SK-N-SH treated with all-trans-retinoic acid at 6 μM for 48 hours (cell line): ENCODE measurements around the gene HOXC9.

ENCODE experiments used
- ATAC-seq: fragments of 200-7000 bp; cut with Tn5 transposase; 3 replicates; pipeline ENCODE4 v1.9.1; 2020; ENCODE audit warnings: mild to moderate bottlenecking, moderate library complexity
- ARNTL ChIP-seq: fragments of 450-650 bp; formaldehyde crosslinking; IDR thresholded peaks from 2 replicates; pipeline ENCODE4 v1.5.0; 2020; ENCODE audit warnings: low read depth, mild to moderate bottlenecking, moderate library complexity, borderline replicate concordance
- BACH2 ChIP-seq: fragments of 250-450 bp; sonication (Bioruptor Pico); IDR thresholded peaks from 2 replicates; pipeline ENCODE4 v1.9.0; 2021; ENCODE audit warnings: mild to moderate bottlenecking, borderline replicate concordance
- CSDC2 ChIP-seq: fragments of 250-450 bp; sonication (Bioruptor Pico); IDR thresholded peaks from 2 replicates; pipeline ENCODE4 v1.5.0; 2020; ENCODE audit warnings: mild to moderate bottlenecking, moderate library complexity
- ESRRG ChIP-seq: fragments of 250-450 bp; sonication (Bioruptor Pico); IDR thresholded peaks from 2 replicates; pipeline ENCODE4 v1.6.1; 2021; ENCODE audit warnings: mild to moderate bottlenecking
- GLIS3 ChIP-seq: fragments of 250-450 bp; sonication (Bioruptor Pico); IDR thresholded peaks from 2 replicates; pipeline ENCODE4 v1.5.0; 2020; ENCODE audit warnings: mild to moderate bottlenecking, moderate library complexity
- ISL1 ChIP-seq: fragments of 250-450 bp; sonication (Bioruptor Pico); IDR thresholded peaks from 2 replicates; pipeline ENCODE4 v2.1.2; 2022; ENCODE audit warnings: mild to moderate bottlenecking, moderate library complexity
- OSR1 ChIP-seq: fragments of 250-450 bp; sonication (Bioruptor Pico); IDR thresholded peaks from 2 replicates; pipeline ENCODE4 v1.8.0; 2022; ENCODE audit warnings: moderate library complexity, mild to moderate bottlenecking, inconsistent platforms
- PATZ1 ChIP-seq: fragments of 250-450 bp; sonication (Bioruptor Pico); IDR thresholded peaks from 2 replicates; pipeline ENCODE4 v1.8.0; 2020; ENCODE audit warnings: mild to moderate bottlenecking, moderate library complexity, borderline replicate concordance
- POU6F1 ChIP-seq: fragments of 250-450 bp; sonication (Bioruptor Pico); IDR thresholded peaks from 2 replicates; pipeline ENCODE4 v1.8.0; 2021; ENCODE audit warnings: low read depth, mild to moderate bottlenecking, moderate library complexity, borderline replicate concordance
- PPARA ChIP-seq: fragments of 250-450 bp; sonication (Bioruptor Pico); IDR thresholded peaks from 2 replicates; pipeline ENCODE4 v1.5.0; 2020; ENCODE audit warnings: mild to moderate bottlenecking, borderline replicate concordance
- RARB ChIP-seq: fragments of 250-450 bp; sonication (Bioruptor Pico); IDR thresholded peaks from 2 replicates; pipeline ENCODE4 v1.8.0; 2021; ENCODE audit warnings: mild to moderate bottlenecking, moderate library complexity
- SNAI2 ChIP-seq: fragments of 250-450 bp; sonication (Bioruptor Pico); IDR thresholded peaks from 2 replicates; pipeline ENCODE4 v1.5.0; 2020; ENCODE audit warnings: mild to moderate bottlenecking, moderate library complexity
- TCF4 ChIP-seq: fragments of 250-450 bp; sonication (Bioruptor Pico); IDR thresholded peaks from 2 replicates; pipeline ENCODE4 v1.8.0; 2021; ENCODE audit warnings: mild to moderate bottlenecking, moderate library complexity, borderline replicate concordance
- TOX ChIP-seq: fragments of 250-450 bp; sonication (Bioruptor Pico); IDR thresholded peaks from 2 replicates; pipeline ENCODE4 v1.8.0; 2021; ENCODE audit warnings: mild to moderate bottlenecking, moderate library complexity, borderline replicate concordance
- TSHZ2 ChIP-seq: fragments of 250-450 bp; sonication (Bioruptor Pico); IDR thresholded peaks from 2 replicates; pipeline ENCODE4 v1.5.0; 2020; ENCODE audit warnings: mild to moderate bottlenecking, moderate library complexity
- ZC3H10 ChIP-seq: fragments of 250-450 bp; sonication (Bioruptor Pico); IDR thresholded peaks from 2 replicates; pipeline ENCODE4 v1.5.1; 2021; ENCODE audit warnings: mild to moderate bottlenecking, moderate library complexity
- ZFP3 ChIP-seq: fragments of 250-450 bp; sonication (Bioruptor Pico); IDR thresholded peaks from 2 replicates; pipeline ENCODE4 v1.5.0; 2020; ENCODE audit warnings: mild to moderate bottlenecking, moderate library complexity
- ZFP30 ChIP-seq: fragments of 450-650 bp; formaldehyde crosslinking; IDR thresholded peaks from 2 replicates; pipeline ENCODE4 v1.5.0; 2022; ENCODE audit warnings: mild to moderate bottlenecking, moderate library complexity
- ZNF565 ChIP-seq: fragments of 450-650 bp; formaldehyde crosslinking; conservative IDR thresholded peaks from 2 replicates; pipeline ENCODE4 v1.5.0; 2020; ENCODE audit warnings: low read depth, mild to moderate bottlenecking, moderate library complexity
- ZNF70 ChIP-seq: fragments of 450-650 bp; formaldehyde crosslinking; IDR thresholded peaks from 2 replicates; pipeline ENCODE4 v1.5.0; 2020; ENCODE audit warnings: mild to moderate bottlenecking, moderate library complexity
- ZNF8 ChIP-seq: fragments of 450-650 bp; formaldehyde crosslinking; IDR thresholded peaks from 2 replicates; pipeline ENCODE4 v1.5.0; 2020; ENCODE audit warnings: mild to moderate bottlenecking, moderate library complexity
- TF ChIP-seq, protein P1 (sequence below): fragments of 250-450 bp; sonication (Bioruptor Pico); IDR thresholded peaks from 2 replicates; pipeline ENCODE4 v1.5.1; 2021; ENCODE audit warnings: mild to moderate bottlenecking, moderate library complexity

The HOXC9 gene

DNA sequence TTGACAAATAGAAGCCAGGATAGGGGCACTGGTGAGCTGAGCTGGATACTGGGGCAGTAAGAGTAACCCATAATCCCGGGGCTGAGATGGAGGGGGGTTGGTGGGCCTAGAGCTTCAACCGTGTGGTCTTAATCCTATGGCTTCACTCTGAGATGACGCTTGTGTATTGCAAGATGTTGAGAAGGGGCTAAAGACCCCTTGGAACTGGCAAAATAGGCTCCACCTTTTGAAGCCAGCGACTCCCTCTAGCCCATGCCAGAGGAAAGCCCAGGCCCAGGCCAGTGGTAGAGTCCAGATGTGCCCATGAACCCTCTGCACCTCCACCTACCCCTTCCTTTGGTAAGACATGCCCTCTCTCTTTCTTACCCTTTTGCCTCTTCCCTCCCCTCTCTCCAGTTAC, 40.6 kb upstream of the HOXC9 start (continued):
- TF ChIP-seq, protein P1, sequence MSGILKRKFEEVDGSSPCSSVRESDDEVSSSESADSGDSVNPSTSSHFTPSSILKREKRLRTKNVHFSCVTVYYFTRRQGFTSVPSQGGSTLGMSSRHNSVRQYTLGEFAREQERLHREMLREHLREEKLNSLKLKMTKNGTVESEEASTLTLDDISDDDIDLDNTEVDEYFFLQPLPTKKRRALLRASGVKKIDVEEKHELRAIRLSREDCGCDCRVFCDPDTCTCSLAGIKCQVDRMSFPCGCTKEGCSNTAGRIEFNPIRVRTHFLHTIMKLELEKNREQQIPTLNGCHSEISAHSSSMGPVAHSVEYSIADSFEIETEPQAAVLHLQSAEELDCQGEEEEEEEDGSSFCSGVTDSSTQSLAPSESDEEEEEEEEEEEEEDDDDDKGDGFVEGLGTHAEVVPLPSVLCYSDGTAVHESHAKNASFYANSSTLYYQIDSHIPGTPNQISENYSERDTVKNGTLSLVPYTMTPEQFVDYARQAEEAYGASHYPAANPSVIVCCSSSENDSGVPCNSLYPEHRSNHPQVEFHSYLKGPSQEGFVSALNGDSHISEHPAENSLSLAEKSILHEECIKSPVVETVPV: no peak
- TF ChIP-seq GLIS3 (CRISPR knock-in tag): no peak
- TF ChIP-seq ARNTL (CRISPR knock-in tag): no peak
- TF ChIP-seq ZFP3 (CRISPR knock-in tag): no peak
- TF ChIP-seq, all 23 proteins: peak for 0

DNA sequence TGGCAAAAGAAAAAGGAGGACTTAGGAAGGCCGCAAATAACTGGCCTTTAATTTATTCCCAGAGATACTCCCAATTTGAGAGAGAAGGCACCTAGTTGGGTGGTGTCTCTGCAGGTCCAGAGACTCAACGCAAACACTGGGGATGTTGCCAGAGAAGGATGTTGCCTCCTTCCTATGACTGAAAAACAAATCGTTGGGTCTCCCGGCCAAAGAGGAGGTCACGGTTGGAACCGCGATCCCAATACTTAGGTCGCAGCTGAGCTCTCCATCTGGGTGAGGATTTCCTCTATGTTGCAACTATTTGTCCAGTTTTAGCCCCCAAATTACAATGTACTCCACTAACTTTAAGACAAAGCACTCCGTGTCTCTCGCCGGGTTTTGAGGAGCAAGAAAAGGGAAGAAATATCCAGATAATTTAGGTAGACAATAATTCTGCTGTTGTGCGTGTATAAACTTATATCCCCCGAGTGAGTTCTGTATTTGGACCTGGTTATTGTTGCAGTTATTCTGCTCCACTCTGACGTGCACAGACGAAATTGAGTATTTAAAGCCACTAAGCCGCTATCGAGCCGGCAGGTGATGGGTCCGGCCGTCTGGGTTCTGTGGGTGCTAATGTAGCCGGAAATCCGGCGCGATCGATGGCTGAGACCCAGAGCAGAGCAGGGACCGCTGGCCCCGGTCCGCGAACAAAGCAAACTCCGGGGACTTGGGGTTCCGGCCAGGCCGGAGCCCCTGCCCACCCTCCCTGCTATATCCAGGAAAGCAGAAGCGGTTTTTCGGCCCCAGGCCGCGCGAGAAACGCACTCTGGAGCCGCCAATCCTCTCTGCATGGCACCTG, 39.6 kb upstream of the HOXC9 start:
- no peak for ATAC-seq
- no peak for TF ChIP-seq ESRRG
- TF ChIP-seq ARNTL (CRISPR knock-in tag): no peak
- TF ChIP-seq ZFP30 (CRISPR knock-in tag): no peak
- no peak for TF ChIP-seq RARB (CRISPR knock-in tag)
- TF ChIP-seq PPARA: no peak
- TF ChIP-seq ISL1 (CRISPR knock-in tag): no peak
- no peak for TF ChIP-seq POU6F1 (CRISPR knock-in tag)
- TF ChIP-seq GLIS3 (CRISPR knock-in tag): no peak
- no peak for TF ChIP-seq TOX (CRISPR knock-in tag)
- no peak for TF ChIP-seq TSHZ2 (CRISPR knock-in tag)
- no peak for TF ChIP-seq ZC3H10 (CRISPR knock-in tag)
- TF ChIP-seq BACH2 (CRISPR knock-in tag): no peak
- TF ChIP-seq OSR1: no peak
- TF ChIP-seq CSDC2 (CRISPR knock-in tag): no peak
- no peak for TF ChIP-seq ZNF70 (CRISPR knock-in tag)
- TF ChIP-seq ZFP3 (CRISPR knock-in tag): no peak
- TF ChIP-seq PATZ1 (CRISPR knock-in tag): no peak
- TF ChIP-seq ZNF8: no peak

GRCh38 chr12:53961025-53961761, 38.8 kb upstream of the HOXC9 start:
- ATAC-seq: peak; percentile 43
- no peak for TF ChIP-seq ZNF70 (CRISPR knock-in tag)
- no peak for TF ChIP-seq GLIS3 (CRISPR knock-in tag)
- no peak for TF ChIP-seq ARNTL (CRISPR knock-in tag)
- TF ChIP-seq SNAI2 (CRISPR knock-in tag): no peak
- TF ChIP-seq BACH2 (CRISPR knock-in tag): no peak
- no peak for TF ChIP-seq PATZ1 (CRISPR knock-in tag)
- no peak for TF ChIP-seq ZNF565 (CRISPR knock-in tag)
- TF ChIP-seq ESRRG: no peak
- TF ChIP-seq TSHZ2 (CRISPR knock-in tag): no peak
- TF ChIP-seq ZNF8: no peak
- no peak for TF ChIP-seq RARB (CRISPR knock-in tag)
- no peak for TF ChIP-seq TCF4 (CRISPR knock-in tag)
- no peak for TF ChIP-seq PPARA
- TF ChIP-seq ZC3H10 (CRISPR knock-in tag): no peak
